ENCODE measurements around the gene CSNK2B.

CSNK2B gene

DNA sequence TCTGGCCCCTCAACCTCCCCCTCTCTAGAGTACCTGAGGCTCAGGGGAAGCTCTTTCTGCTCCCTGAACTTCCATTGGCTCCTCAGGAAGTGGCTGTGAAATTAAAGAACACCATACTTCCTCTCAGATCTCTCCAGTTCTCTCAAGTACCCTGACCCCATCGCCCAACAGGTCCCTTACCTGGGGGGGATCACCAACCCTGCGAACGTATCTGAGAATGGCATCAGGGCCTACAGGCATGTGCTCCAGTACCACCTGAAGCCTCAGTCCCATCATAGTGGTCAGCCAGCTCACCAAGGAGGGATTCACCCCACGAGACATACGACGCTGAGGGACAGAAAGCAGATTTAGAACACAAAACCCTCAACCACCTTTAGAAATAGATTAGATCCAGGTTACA is 25.3 kb upstream of the CSNK2B start:
- Histone ChIP-seq H3K4me3 (ENCODE audit: low read depth, low read length) (no peak overlapping the region), H3K79me2 (no peaks in the 10 kb centered on the region), H3K27me3 (ENCODE audit: control insufficient read depth, insufficient read depth, low read length) (no peaks in the 10 kb centered on the region), H3K36me3 (ENCODE audit: control insufficient read depth, insufficient read depth, low read length) (no peaks in the 10 kb centered on the region), H3K4me2 (ENCODE audit: low read length) (no peak overlapping the region), H3K9ac (no peak overlapping the region), H3K4me1 (no peaks in the 10 kb centered on the region), H3K27ac (no peak overlapping the region), H3K9me3 (ENCODE audit: control insufficient read depth, low read length) (no peaks in the 10 kb centered on the region), H2AFZ (no peak overlapping the region)
- TF ChIP-seq, protein P1, sequence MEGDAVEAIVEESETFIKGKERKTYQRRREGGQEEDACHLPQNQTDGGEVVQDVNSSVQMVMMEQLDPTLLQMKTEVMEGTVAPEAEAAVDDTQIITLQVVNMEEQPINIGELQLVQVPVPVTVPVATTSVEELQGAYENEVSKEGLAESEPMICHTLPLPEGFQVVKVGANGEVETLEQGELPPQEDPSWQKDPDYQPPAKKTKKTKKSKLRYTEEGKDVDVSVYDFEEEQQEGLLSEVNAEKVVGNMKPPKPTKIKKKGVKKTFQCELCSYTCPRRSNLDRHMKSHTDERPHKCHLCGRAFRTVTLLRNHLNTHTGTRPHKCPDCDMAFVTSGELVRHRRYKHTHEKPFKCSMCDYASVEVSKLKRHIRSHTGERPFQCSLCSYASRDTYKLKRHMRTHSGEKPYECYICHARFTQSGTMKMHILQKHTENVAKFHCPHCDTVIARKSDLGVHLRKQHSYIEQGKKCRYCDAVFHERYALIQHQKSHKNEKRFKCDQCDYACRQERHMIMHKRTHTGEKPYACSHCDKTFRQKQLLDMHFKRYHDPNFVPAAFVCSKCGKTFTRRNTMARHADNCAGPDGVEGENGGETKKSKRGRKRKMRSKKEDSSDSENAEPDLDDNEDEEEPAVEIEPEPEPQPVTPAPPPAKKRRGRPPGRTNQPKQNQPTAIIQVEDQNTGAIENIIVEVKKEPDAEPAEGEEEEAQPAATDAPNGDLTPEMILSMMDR (IDR thresholded peaks at IDR 0.05), result no peak

DNA sequence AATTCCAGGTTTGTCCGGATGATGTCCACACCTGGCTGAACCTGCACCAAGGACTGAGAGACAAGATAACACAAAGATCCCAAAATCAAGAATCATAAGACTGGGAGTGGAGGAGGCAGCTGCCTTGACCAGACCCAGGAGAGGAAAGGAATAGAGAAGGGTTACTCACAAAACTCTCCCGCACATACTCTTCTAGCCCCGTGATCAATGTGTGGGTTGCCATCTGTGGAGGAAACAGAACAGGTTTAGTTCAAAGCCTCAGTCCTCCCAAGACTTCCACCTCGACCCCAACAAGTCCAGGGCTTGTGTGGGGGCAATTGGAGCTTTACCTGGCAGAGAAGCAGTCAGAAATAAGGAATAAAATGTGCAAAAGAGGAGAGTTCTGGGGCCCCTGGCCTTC is 24.5 kb upstream of the CSNK2B start:
- H2AFZ ChIP-seq, result no peak overlapping the region
- no peak overlapping the region for H3K4me2 ChIP-seq (ENCODE audit: low read length)
- no peaks in the 10 kb centered on the region for H3K79me2 ChIP-seq
- no peak overlapping the region for H3K9ac ChIP-seq
- H3K27me3 ChIP-seq (ENCODE audit: control insufficient read depth, insufficient read depth, low read length), result no peaks in the 10 kb centered on the region
- no peaks in the 10 kb centered on the region for H3K36me3 ChIP-seq (ENCODE audit: control insufficient read depth, insufficient read depth, low read length)
- TF ChIP-seq, protein P1 (IDR thresholded peaks at IDR 0.05), result no peak
- H3K4me3 ChIP-seq (ENCODE audit: low read depth, low read length), result no peak overlapping the region
- H3K9me3 ChIP-seq (ENCODE audit: control insufficient read depth, low read length), result no peaks in the 10 kb centered on the region
- H3K27ac ChIP-seq, result no peak overlapping the region
- H3K4me1 ChIP-seq, result no peaks in the 10 kb centered on the region

DNA sequence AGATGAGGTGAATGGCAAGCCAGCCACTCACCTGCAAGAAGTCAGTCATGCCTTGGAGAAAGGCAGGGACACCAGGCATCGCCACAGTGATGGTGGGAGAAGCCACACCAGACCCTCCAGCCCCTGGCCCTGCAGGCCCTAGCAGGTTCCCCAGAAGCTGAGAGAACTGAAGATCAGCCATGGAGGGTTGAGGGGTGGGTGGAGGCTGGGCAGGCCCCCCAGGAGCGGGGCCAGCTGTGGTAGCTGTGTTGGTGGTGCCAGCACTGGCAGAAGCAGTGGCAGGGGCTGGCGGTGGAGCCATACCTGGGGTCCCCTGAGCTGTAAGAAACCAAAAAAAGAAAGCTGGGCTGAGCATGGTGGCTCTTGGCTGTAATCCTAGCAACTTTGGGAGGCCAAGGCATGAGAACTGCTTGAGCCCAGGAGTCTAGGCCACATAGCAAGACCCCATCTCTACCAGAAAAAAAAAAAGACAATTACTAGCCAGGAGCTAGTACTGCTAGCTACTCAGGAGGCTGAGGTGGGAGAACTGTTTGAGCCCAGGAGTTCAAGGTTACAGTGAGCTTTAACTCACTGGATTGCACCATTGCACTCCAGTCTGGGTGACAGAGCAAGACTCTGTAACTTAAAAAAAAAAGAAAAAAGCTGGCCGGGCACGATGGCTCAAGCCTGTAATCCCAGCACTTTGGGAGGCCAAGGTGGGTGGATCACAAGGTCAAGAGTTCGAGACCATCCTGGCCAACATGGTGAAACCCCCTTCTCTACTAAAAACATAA is 22.9 kb upstream of the CSNK2B start:
- H3K27ac ChIP-seq, result no peak overlapping the region
- H3K4me1 ChIP-seq, result no peaks in the 10 kb centered on the region
- no peak overlapping the region for H3K4me3 ChIP-seq (ENCODE audit: low read depth, low read length)
- no peaks in the 10 kb centered on the region for H3K27me3 ChIP-seq (ENCODE audit: control insufficient read depth, insufficient read depth, low read length)
- no peak overlapping the region for H3K9ac ChIP-seq
- H3K4me2 ChIP-seq (ENCODE audit: low read length), result no peak overlapping the region
- H3K9me3 ChIP-seq (ENCODE audit: control insufficient read depth, low read length), result no peaks in the 10 kb centered on the region
- no peaks in the 10 kb centered on the region for H3K36me3 ChIP-seq (ENCODE audit: control insufficient read depth, insufficient read depth, low read length)
- no peaks in the 10 kb centered on the region for H3K79me2 ChIP-seq
- TF ChIP-seq, protein P1 (IDR thresholded peaks at IDR 0.05), result no peak
- no peak overlapping the region for H2AFZ ChIP-seq

DNA sequence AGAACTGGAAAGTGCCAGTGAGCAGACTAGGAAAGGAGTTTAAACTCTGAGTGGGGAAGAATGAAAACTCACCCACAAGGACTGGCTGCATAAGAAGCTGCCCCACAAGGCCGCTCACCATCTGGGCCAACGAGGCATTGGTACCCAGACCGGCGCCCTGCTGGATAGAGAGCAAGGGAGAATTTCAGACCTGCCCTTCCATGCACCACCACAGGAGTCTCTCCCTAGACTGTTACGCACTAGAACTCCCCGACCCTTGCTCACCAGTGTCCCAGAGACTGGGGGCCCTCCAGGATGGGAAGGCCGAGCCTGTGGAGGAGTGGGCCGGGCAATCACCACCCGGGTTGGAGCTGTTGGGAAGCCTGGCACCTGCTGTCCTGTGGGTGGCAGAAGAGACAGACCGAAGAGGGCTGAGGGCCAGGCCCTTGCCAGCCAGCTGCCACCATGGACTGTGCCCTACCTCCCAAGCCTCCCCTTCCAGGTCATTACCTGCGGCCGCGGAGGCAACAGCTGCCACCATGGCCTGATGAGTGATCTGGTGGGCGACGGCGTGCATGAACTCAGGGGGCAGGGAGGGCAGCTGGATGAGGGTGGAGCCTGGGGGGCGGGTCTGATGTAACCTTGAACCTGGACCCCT is 21.9 kb upstream of the CSNK2B start:
- Histone ChIP-seq H3K36me3 (ENCODE audit: control insufficient read depth, insufficient read depth, low read length) (no peaks in the 10 kb centered on the region), H3K4me2 (ENCODE audit: low read length) (no peak overlapping the region), H3K27me3 (ENCODE audit: control insufficient read depth, insufficient read depth, low read length) (no peaks in the 10 kb centered on the region), H3K9ac (no peak overlapping the region), H3K4me3 (ENCODE audit: low read depth, low read length) (no peak overlapping the region), H3K27ac (no peak overlapping the region), H2AFZ (no peak overlapping the region), H3K4me1 (no peaks in the 10 kb centered on the region), H3K79me2 (peaks cover 6% of the 10 kb centered on the region), H3K9me3 (ENCODE audit: control insufficient read depth, low read length) (no peaks in the 10 kb centered on the region)
- TF ChIP-seq, protein P1 (IDR thresholded peaks at IDR 0.05), result no peak
